GM19043 (cell line): Measurements from ENCODE around the gene CSNK1G1.
A peak's percentile ranks its signal among the peaks of the same experiment; 100 is the strongest.

Experiments
- ATAC-seq: cut with Tn5 transposase; IDR thresholded peaks from one replicate; pipeline ENCODE4 v1.9.1; 2021; ENCODE audit warnings: low read depth; ENCODE audit not compliant: unreplicated experiment

The CSNK1G1 gene

DNA sequence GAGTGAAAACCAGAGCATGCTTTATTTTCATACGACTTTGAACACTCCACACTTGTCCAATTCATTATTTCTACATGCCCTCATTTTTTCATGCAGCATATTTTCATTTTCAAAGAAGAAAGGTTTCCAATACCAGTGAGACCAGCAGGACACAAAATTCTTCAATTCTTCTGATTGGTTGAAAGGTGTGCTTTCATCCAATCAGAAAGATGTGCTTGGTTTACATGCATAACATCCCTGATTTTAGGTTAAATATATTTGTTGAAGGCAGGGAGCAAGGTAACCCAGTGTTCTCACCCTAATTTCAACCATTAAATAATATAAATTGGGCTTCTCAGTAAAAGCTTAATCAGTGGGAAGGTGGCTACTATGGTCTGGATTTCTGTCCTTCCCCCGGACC, 145.6 kb downstream of the CSNK1G1 start:
- no peak for ATAC-seq

DNA sequence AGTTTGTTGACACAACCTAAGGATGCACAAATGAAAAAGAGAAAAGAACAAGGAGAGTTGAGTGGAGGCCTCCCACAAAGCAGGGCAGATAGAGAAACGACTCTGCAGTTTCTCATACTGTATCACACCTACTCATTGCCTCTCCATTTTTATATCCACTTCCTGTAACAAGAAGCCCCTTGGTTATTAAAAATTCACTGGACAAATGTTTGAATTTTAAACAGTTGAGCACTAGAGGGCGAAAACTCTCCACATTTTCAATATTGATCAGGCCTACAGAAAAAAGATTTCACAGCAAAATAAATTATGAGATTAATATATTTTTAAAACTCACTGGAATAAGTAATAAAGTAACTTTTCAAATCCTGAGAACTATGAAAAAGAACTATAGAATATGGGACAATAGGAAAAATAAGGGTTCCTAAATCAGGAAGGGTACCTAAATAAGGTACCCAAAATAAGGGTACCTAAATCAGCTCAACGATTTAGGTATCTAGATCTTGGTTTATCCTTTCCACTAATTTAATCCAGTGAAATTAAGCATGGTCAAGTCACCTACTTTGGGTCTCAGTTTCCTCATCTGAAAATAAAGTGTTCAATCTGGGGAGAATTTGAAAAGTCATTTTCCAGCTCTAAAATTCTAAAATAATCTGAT, 146.2 kb downstream of the CSNK1G1 start:
- no peak for ATAC-seq

DNA sequence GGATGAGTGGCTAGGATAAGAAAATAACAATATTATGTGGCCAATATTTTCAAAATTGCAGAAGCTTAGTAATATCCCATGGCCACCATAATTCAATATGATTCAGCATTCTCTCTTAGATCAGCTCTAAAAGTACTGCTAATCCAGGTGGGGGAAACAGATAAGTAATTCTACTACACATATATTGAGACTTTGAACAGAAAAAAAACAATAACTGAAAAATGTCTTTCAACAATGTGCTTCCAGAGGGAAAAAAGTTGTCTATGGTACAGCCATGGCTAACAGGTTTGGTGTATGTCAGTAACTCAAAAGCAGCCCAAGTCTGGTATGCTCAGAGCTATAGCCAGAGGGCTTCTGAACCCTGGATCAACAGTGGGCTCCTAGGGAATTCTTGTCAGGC, 150.8 kb downstream of the CSNK1G1 start:
- no peak for ATAC-seq

DNA sequence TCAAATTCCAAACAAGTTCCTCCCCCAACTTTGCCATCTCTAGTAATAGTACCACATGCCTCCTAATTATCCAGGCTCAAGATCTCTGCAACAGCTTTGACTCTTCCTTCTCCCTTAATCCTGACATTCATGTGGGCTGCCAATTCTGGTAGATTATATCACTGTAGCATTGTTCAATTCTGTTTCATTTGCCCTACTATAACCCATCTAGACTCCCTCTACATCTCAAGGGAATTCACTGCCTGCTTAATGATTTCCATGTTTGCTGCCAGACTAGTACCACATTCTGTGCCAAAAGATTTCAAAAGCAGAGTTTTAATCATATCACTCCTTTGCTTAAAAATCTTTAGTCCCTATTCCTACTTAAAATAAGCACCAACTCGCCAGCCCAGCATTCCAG, 158.5 kb downstream of the CSNK1G1 start:
- no peak for ATAC-seq

DNA sequence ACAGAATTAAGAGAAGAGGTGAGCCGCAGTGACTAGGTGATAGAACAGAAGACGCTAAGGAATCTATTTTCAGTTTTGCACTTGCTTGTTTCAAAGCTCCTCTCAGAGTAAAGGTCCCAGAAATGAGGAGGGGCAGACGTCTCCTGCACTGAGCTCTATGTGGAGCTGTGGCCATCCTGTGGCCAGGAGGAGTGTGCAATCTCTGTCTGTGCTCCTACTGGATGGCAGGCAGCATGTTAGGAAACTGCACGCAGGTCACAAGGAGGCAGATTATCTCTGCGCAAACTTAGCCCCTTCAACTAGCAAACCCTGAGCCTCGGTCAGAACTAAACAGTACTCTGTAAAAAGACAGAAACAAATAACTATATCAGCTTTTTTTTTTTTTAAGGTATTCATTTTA, 162.0 kb downstream of the CSNK1G1 start:
- ATAC-seq: no peak

DNA sequence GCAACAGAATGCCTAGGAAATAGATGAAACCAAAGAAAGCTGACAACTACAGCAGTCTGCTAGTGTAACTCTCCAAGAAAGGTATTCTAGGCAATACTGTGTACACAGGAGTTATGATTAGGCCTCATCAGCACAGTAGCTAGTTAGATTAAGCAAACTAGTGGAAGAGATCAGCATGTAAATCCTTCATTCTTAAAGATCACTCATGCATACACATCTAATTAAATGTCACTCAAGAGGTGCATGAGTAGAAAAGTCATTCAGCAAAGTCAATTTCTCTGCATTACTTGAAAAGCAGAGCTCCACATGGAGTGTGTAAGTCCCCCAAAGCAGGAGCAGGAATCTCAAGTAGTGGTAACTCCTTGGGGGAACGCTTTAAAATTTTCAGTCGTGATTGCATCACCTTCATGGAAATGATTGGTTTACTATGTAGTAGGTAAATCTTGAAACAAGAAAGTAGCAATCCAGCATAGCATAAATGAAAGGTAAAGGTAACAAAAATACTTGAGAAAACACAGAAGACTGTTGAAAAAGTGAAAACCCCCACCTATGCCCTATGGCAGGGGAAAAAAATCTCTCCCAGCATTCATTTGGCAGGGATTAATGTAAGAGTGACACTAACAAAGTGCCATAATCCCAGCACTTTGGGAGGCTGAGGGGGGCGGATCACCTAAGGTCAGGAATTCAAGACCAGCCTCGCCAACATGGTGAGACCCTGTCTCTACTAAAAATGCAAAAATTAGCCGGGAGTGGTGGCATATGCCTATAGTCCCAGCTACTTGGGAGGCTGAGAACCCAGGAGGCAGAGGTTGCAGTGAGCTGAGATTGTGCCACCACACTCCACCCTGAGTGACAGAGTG, 163.8 kb downstream of the CSNK1G1 start:
- no peak for ATAC-seq

DNA sequence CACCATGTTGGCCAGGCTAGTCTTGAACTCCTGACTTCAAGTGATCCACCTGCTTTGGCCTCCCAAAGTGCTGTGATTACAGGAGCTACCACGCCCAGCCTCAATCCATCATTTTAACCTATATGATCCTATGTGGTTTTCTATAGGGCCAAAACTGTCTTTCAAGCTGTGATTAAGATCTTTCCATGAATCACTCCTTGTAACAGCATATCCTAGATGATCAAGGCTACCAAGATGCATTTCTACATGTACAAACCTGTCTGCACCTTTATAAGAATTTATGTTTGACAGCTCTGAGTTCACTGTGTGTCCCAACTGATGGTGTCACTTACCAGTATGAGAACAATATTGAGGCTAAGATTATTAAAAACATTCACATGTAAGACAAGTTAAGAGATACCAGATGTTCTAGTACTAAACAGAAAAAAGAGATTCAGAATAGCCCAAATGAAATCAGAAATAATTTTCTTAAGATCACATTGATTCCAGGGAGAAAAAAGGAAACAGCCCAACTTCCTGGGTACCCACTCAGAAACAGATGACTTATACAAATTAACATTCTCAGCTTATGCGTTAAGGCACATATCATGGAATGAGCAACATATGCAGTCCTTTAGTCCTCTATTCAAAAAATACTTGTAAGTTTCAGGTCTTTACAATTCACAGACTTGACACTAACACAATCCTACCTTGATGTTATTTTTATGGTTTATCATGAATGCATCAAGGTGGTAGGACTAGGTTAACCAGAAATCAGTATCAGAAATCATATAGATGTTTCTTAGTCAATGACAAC, 168.4 kb downstream of the CSNK1G1 start:
- no peak for ATAC-seq

DNA sequence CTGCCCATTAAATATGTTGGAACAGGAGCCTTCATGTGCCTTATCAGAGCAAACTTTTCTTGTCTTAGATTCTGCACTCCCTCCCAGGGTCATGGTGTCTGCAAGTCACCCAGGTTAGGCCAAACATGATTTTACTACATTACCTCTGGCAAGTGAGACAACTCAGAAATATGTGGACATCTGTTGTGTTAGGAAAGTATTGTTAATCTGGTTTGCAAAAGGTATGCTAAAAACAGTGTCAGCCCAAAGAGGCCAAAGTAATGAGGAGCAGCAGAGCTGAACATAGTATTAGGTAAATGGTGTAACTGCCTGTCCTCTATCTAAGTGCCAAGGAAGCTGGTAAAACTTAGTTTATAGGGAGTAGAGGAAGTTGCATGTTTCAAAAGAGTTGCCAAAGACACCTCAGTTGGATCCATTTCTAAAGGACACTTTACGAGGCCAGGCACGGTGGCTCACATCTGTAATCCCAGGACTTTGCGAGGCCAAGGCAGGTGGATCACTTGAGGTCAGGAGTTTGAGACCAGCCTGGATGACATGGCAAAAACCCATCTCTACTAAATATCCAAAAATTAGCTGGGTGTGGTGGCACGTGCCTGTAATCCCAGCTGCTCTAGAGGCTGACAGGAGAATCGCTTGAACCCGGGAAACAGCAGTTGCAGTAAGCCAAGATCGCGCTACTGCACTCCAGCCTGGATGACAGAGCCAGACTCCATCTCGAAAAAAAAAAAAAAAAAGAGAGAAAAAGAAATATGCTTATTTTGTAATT, 170.6 kb downstream of the CSNK1G1 start:
- ATAC-seq: no peak

DNA sequence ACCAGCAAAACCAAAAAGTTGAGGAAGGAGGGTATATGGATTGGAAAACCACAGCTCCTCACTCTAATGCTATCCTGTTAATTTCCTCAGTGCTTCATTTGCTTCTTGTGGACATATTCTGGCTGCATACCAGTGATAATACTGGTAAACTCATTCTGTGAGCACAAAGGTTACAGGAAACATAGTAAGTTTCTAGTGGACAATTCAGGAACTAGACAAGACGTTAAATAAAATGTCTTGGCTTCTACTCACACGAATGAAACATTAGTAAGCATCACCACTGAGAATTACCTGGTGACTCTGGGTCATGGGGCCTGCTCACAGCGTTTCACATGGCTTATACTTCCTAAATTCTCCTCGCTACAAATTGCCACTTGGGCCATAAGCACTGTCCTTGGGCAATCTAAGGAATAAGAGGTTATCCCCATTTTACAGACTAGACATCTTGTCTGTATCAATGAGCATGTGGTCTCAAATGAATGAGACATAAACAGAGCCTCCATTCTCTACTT, 173.1 kb downstream of the CSNK1G1 start:
- no peak for ATAC-seq

DNA sequence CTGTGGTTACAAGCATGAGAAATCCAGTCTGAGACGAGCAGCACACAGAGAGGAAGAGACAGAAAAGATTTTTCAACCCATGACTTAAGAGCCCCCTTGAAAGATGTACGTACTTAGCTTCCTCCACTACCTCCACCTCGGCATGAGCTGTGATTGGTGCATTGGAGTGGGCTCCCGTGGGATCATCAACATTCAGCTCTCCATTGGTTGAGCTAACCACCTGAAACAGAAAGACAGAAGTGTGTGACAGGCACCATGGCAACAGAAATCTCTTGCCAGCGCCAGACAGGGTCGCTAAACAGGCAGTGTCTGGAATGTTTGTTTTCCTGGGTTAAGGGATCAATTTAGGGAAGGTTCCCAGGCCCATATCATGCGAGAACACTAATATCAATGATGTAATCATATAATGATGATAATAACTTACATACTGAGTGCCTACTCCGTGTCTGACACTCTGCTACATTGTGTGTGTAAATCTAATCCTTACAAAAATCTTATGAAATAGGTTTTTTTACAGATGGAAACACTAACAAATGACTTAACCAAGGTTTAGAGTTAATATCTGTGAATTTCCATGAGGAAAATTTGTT, 175.6 kb downstream of the CSNK1G1 start:
- peak; percentile 63 for ATAC-seq

DNA sequence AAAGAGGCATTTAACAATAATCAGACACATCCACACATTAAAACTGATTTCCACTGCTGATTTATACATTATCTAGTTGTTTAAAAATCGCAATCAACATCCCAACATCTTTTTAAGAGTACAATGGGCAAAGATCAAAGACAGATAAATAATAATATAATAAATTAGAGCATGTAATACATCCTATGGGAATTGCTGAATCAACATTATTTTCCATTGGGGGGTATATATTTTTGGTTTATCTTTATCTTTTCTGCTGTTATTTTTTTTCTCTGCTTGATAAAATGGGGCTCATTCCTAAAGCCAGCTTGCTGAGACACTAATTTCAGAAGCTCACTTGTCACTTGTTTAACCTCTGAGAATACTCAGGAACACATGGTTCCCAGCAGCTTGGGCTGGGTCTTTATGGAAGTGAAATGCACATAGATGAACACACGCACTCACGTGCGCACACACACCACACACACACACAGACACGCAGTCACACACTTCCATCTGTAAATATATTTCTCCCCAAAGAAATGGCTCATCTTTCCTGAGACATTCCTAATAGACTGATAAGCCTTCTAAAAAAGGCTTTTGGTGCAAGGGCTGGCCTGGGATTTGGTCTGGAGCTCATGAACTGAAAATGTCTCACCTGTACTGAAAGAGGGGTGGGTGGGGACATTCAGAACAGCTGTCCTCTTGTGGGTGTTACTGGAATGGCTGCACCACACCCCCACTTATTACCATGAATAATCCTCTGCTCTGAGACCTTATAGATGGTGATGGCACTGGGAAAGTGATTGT, 189.7 kb downstream of the CSNK1G1 start:
- ATAC-seq: no peak

DNA sequence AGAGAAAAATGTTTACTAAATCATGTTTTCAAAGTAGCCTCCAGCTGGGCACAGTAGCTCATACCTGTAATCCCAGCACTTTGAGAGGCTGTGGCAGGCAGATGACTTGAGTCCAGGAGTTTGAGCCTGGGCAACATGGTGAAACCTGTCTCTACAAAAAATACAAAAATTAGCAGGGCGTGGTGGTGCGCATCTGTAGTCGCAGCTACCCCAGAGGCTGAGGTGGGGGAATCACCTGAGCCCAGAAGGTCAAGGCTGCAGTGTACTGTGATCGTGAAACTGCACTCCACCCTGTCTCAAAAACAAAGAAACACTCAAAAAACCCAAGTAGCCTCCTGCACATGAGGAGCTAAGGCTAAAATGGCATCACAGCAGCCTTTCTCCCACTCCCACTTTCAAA, 191.5 kb downstream of the CSNK1G1 start:
- no peak for ATAC-seq

DNA sequence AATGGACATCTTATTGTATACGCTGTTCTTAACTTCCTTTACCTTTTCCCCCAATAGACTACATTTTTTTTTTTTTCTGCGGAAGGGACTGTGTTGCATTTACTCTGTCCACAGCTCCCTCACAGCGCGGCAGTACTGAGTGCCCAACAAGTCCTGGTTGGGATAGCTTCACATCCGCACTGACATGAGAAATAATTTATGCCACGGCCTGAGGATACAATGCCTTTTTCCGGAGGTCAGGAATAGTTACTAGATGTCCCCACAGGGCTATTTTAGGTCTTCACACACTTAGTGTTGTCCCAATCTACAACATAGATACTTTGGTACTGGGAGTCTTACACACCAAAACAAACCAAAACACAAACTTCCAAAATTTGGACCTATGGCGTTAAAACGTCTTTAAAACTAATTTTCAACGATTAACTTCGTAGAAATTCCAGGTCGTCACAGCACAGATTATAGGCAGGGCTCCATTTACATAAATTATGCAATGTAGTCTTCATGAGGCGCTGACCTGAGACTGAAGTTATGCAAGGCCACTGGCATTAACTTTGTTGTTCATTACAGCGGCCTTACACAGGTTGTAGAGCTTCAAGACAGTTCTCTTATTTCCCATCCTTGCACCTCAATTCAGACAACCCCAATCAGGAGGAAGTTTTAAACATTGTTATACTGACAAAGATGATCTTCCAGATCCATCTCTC, 192.2 kb downstream of the CSNK1G1 start:
- ATAC-seq: no peak

DNA sequence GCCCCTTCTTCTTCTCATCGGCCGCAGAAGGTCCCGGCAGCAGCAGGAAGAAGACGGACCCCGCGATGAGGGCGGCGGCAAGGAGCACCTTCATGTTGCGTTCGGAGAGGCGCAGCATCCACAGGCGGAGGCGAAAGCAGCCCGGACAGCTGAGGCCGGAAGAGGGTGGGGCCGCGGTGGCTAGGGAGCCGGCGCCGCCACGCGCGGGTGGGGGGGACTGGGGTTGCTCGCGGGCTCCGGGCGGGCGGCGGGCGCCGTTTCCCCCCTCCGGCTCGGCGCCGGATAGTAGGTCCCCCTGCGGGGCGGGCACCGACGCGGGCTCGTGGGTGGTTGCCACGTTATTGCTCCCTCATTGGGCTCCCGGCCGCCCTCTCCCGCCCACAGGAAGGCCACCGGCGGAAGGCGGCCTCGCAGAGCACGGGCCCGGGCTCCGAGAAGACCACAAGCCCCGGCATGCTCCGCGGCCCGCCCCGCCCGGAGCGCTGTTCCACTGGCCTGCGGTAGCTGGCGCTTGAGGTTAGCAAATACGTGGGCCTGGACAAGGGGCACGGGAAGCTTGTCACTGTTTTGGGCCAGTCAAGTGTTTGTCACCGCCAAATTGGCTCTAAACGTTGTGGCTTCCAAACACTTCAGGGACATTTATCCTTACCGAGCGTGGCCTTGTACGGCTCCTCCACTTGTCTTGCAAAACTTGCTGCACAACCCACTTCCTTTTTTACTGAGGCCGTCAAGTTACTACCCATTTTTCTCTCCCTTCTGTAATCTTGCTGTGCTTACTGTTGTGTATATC, 192.9 kb downstream of the CSNK1G1 start, which contains the start of gene PPIB:
Gene PPIB (minus strand): TSS at position 154 of the 790 bp plus-strand sequence. CDS start 36 bp downstream, at position 118.
- peak; percentile 92 for ATAC-seq

DNA sequence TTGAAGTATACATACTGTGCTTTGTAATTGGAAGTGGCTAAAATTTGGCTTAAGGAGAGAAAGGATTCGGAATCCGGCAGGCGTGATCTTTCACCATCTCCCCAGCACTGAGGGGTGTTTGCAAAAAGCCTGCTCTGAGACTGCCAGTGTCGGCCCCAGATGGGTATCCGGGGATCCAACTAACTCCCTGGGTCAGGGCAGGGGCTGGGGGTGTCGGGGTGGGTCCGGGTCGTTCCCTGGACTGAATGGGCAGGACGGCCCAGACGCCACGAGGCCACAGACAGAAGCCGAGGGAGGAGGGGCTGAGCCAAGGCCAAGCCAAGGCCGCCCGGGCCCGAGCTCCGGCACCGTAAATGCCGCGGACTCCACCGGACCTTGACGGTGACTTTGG, 193.5 kb downstream of the CSNK1G1 start:
- ATAC-seq: no peak

DNA sequence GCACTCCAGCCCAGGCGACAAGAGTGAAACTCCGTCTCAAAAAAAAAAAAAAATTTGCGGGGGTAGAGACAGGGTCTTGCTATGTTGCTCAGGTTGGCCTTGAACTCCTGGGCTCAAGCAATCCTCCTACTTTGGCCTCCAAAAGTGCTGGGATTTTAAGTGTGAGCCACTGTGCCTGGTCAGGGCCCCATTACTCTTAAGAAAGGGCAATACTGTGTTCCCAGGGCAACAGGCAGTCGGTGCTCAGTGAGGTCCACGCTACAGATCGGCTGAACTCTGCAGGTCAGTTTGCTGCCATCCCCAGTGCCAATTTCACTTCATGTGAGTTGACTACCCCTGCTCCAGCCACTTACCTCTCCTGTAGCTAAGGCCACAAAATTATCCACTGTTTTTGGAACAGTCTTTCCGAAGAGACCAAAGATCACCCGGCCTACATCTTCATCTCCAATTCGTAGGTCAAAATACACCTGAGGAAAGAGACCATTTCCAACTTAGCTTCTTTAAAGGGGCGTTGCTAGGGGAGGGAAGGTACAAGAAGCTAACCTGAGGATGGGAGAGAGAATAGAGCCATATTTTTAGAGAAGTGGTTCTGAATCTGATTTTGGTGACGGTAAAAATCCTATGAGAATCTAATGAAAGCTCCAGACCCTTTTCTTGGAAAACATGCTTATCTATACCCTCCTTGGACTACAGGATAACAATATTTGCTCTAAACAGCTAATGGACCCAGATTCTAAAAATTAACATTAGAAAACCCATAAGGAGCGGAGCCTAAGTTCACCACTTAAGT, 194.1 kb downstream of the CSNK1G1 start:
- no peak for ATAC-seq
